Measurements from ENCODE around the gene ZC3H12D.
A peak's percentile ranks its signal among the peaks of the same experiment; 100 is the strongest.
"Not testable (repeated sequence)": the region's sequence is repeated elsewhere in the genome, so short reads cannot be mapped to it uniquely, and the experiment has no call there.

Gene ZC3H12D

DNA sequence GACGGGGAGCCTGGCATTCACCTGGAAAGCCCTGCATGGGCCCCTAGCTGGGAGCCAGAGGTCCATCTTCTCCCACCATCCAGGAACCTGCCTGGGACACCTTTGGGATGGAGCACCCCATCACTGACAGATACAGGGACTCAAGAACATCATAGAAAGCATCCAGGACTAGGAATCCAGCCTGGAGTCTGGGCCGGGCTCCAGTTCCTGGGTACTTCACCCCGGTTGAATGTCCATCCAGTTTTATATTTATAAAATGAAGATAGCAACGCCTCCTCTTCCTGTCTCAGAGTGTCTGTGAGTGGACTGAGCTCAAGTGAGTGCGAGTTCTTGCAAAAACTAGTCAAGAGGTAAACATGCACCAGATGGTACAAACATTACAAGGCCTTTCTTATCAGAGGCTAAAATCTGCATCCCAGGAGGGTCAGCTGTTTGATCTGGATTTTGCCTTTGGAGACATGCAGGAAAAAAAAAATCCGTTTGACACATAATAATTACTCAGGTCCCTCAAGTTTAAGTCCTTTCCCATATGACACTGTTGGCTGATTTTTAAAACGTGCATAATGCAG lies 27.4 kb downstream of the ZC3H12D start:
- no peak for DNase-seq

DNA sequence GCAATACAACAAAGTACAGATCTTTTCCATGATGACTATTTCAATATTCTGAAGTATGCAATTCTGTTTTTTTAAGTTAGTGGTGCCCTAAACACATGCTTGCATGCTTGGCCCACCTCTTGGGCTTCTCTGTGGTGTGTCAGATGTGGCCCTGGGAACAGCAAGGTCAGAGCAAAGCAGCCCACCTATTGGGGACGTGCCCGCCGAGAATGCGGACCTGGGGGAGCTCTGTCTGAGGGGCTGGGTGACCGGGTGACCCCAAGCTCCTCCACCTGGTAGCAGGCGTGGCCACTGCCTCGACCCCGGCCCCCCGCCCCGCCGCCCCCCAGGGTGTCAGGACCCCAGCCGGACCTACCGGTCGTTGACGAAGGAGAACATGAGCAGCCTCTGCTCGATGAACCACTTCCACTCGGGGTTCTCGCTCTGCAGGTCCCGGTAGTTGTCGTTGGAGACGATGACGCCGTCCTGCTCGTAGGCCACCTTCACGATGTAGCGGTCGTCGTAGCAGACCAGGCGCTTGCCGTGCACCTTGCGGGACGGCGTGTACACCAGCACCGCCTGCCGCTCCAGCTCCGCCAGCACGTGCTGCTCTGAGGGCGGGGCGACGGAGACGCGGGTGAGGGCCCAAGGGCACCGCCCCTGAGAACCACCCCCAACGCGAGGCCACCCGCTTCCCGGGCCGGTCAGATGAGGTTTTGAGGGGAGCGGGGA lies 28.3 kb downstream of the ZC3H12D start:
- no peak for DNase-seq

DNA sequence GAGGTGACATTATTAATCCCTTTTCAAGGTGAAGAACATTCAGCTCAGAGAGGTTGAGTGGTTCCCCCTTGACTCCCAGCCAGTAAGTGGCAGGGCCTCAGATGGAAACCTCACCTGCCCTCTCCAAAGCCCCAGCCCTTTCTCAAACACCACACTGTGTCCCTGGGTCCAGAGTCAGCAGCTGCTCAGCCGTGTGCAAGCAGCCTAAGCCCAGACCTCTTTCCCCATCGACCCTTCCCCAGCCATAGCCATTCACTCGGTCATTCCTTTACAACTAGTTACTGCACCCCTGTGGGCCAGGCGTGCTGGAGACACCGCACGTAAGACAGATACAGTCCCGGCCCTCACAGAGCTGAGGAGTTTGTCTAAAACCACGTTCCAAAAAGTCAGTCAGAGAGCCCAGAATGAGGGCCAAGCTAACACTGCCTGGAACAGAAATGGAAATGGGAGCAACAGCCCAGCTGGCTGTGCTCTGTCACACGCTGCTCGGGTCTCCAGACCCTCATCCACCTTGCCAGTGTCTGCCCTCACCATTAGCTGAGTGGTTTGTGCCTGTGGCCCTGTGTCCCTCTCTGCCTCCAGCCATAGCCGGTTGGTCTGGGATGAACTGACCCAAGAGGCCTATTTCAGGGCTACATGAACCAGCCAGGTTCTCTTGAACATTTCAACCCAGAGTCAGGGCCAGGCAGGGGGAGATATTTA lies 29.6 kb downstream of the ZC3H12D start:
- DNase-seq: no peak

DNA sequence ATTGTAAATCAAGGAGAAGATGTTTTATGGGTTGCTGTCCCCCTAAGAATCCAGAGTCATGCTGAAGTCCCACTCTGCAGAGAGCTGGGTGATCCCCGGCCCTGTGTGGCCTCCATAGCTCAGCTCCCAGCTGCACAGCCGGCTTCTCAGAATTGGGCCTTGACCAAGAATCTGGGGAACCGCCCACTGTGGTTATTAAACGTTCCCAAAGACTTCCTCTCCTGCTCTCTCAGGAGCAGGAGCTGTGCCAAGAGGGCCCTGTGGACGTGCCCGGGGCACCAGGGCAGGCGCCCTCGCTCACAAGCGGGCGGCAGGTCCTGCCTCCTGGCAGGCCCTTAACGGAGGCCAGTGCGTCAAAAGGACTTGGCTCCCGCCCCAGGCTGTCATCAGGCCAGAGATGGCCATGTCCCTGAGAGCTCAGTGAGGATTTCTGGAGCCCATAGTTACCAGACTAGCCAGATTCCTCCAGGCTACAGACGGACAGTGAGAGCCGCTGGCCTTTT lies 30.4 kb downstream of the ZC3H12D start:
- no peak for DNase-seq

DNA sequence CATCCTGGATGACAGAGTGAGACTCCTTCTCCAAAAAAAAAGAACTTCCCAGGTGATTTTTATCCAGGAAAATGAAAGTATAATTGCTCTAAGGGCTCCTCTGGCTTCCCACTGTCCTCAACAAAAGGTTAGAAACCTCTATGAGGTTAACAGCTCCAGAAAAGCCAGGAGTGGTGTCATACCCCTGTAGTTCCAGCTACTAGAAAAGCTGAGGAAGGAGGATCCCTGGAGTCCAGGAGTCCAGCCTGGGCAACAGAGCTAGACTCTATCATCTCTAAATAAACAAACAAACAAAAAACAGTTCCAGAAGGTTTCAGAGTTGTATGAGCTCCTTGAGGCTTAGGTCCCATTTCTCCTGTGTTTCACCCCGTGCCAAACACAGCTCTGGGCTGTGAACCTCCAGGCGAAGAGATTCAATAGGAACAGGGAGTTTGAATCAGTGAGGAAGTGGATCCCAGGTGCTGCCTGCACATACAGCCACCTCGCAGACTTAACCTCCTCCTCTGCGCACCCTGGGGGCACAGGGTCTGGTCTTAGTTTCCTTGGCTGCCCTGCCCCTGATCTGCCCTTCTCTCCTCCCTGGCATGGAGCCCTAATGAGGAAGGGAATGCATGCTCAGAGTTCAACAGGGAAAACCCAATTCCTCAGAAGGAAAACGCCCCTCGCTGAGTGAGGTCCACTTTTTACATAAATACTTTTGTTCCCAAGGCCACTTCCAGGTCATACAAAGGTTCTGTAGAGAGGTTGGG lies 31.0 kb downstream of the ZC3H12D start:
- DNase-seq: no peak

DNA sequence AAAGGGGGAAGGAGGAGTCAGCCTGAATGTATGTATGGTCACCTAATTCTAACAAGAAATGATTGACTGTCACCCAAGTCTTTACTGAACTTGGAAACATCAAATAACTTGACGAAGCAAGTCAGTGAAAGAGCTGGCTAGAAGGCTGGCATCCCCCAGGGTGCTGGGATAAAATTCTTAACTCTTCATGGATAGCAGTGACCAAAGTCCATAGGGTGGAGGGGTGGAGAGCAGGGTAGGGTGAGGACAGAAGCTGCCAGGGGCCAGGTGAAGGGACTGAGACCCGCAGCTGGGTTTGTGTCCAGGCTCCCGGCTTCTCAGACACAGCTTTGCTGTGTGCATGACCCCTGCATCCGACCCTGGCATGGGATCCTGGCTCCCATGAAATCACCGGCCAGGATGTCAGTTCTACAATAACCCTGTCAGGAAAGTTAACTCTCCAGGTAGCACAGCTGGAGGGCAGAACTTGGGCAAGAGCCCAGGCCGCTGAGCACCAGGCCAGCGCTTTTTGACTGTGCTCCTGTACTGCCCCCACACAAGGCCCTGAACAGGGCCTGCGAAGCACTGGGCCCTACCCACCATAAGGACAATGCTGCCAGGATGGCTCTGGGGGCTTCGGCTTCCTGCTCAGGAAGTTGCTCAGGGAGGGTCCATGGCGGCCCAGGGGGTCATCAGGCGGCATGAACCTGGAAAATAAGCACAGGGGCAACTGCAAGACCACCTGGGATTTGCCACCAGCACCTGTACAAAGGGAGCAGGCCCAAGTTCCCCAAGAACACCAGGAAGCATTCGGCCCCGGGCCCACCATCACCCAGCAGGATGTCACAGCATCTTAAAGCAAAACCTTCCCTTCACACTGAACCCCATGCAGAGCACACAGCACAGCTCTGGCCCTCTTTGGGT lies 32.5 kb downstream of the ZC3H12D start:
- DNase-seq: no peak

DNA sequence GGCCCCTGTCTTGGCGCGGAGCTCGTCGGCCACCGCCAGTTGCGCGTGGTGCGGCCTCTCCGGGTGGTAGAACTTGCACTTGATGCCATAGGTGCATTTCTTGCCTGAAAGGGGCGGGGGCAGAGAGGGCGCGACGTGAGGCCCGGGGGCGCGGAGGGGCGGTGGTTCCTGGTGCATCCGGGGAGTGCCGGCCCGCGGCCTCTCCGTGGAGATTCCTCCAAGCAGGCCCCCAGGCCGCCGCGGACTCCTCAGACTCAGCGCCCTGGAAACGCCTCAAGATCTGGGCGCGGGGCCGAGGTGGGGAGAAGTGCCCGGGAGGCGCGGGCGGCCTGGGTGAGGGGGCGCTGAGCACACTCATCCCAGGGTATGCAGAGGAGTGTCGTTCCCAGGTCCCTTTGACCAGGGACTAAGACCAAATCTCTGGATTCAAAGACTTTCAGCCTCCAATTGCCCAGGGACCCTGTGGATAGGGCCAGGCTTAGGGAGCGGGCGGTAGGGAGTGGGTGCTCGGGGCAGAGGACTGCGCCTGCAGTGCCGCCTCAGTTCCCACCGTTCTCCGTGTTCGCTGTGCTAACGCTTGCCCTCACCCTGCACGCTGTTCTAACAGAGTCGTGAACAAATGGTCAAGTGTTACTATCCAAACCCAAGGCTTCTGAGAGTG lies 33.3 kb downstream of the ZC3H12D start:
- no peak for DNase-seq

DNA sequence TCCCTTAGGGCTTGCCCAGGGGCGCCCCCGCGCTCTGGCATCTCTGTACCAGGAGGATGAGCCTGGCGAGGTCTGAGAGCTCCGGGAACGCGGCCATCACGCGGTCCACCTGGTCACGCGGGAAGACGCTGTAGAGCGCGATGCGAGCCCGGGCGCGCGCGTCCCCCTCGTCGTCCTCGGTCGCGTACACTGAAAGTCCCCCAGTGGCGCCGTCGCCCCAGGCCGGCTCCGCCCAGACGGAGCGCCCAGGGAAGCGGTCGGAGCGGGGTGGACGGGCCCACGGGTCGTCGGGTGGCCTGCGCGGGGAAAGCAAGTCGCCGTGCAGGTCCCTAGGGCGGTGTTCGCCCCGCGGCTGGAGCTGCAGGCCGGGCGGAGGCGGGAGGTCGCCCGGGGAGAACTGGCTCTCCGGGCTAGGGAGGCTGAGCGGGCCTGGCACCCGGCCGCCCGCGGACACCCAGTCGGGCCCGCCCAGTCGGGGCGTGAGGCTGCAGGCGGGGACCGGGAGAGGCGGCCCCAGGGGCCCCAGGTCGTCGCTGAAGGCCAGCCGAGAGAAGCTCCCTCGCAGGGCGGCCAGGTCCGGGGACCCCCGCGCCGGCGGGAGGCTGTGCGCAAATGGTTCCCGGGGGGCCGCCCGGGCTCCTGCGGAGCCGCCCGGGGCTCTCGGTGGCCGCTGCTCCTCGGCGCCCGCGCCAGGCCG lies 34.0 kb downstream of the ZC3H12D start:
- DNase-seq: peak; percentile 58

DNA sequence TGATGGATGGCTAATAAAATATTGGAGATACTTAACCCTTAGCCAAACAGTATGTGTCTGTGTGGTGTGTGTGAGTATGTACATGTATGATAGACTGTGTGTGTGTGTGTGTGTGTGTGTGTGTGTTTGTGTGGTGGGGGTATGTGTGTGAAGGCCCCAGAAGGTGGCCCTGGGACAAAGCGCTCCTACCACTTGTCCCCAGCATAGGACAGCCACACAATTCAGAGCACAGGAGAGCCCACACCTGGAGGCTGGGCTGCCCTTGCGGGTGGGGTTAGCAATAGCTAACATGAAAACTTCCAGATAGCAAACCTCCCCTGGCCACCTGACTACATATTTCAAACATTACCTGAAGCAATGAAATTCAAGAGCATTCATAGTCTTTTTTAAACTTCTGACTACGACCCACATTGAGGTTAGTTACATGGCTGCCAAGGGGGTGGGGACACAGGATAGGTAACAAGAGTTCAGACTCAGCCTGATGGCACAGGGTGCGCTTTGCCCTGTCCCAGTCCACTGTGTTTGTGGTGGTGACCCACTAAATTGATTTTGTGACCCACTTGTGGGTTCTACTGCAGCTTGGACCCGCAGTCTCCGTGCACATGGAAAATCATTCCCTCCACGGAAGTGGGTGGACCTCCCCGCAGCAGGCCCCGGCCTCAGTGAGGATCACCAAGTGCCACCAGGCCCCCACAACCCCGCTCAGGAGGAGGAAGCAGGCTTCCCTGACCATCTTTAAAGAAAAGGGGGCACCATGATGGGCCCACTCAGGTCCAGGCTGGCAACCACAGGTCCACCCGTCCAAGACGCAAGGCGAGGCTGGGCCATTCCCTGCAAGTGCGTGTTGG lies 34.8 kb downstream of the ZC3H12D start:
- DNase-seq: no peak

DNA sequence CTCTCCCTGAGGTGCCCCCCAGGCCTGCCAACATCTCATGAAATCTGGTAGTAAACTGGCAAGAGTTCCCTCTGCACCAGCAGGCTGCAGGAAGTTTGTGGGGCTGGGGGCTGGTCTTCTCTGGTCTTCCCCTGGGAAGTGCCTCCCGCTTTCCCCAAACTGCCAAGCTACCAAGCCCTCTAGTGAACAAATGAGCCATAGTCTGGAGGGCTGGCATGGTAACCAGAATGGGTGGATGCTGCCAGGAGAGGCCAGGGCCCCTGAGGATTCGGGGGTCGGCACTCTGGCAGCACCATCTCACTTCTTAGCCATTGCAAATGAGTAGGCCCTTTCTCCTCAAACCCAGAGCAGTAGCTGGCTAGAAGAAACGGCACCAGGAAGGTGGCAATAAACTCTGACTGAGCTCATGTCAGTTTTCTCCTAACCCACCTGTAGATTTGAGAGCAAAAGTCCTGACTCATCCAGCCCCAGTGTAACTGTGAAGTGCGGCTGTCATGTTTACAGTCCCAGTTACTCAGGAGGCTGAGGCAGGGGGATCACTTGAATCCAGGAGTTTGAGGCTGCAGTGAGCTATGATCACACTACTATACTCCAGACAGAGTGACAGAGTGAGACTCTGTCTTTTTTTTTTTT lies 35.9 kb downstream of the ZC3H12D start:
- DNase-seq: no peak

DNA sequence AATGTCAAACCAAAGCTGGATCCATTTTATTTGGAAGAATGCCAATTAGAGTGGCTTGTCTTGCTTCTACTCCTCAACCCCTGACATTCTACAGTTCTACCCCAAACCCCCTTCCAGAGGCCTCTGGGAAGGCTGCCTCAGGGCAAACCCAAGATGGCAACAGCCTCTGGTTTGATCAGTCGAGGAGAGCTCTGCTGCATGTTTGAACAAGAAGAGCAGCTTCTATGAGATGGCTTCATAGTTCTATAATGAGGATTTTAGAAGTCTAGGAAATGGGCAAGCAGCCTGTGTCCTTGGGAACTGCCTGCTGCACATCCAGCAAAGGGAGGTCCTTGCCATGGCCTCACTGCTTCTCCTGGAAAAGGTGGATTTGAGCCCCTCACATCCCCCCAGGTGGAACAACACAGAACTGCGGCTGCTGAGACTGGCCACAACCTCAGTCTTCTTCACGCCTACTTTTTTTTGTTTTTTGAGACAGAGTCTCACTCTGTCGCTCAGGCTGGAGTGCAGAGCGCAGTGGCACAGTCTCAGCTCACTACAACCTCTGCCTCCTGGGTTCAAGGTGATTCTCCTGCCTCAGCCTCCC lies 37.9 kb downstream of the ZC3H12D start:
- peak; percentile 62 for DNase-seq

DNA sequence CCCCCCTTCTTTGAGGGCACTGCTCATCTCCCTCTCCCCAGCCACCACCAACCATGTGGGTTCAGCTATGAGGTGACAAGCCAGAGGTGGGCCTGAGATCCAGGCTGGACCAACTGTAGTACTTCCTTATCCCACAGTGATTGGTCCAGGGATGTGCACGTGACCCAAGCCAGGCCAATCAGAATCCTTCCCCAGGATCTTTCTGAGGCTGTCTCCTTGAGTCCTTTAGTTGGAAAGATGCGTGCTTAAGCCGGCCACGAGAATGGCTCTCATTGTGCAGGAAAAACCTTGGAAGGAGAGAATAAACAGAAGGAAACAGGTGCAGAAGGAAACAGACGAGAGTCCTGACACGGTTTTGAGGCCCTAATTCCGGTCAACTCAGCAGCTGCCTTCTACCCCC lies 39.2 kb downstream of the ZC3H12D start:
- DNase-seq: no peak

DNA sequence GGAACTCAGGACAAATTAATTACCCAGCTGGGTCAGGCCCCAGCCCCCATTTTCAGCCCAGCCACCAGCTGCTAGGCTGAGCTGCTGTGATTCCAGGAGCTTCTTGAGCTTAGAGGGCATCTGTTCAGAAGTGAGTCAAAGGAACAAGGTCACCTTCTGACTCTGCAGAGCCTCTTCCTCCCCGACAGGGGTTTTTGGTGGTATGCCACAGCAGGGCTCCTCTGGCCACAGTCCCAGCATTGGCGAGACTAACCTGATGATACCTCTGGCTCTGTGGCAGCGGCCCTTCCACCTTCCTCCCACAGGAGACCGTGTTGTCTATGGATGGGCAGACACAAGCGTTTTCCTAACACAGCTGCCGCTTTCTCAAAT lies 39.7 kb downstream of the ZC3H12D start:
- DNase-seq: no peak

DNA sequence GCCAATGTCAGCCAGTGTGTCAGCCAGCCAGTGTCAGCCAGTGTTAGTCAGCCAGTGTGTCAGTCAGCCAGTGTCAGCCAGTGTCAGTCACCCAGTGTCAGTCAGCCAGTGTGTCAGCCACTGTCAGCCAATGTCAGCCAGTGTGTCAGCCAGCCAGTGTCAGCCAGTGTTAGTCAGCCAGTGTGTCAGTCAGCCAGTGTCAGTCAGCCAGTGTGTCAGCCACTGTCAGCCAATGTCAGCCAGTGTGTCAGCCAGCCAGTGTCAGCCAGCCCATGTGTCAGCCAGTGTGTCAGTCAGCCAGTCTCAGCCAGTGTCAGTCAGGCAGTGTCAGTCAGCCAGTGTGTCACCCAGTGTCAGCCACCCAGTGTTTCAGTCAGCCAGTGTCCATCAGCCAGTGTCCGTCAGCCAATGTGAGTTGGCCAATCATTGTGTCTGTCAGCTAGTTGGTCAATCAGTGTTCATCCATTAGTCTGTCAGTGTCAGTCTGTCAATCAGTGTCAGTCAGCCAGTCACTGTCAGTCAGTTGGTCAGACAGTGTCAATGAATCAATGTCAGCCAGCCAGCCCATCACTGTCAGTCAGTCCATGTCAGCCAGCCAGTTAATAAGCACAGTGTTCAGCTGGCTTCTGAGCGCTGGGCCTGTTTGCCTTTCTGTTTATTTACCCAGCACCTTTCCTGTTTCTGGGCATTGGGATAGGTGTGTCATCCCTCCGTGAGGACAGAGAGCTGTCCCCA lies 40.3 kb downstream of the ZC3H12D start:
- not testable (repeated sequence) for DNase-seq

DNA sequence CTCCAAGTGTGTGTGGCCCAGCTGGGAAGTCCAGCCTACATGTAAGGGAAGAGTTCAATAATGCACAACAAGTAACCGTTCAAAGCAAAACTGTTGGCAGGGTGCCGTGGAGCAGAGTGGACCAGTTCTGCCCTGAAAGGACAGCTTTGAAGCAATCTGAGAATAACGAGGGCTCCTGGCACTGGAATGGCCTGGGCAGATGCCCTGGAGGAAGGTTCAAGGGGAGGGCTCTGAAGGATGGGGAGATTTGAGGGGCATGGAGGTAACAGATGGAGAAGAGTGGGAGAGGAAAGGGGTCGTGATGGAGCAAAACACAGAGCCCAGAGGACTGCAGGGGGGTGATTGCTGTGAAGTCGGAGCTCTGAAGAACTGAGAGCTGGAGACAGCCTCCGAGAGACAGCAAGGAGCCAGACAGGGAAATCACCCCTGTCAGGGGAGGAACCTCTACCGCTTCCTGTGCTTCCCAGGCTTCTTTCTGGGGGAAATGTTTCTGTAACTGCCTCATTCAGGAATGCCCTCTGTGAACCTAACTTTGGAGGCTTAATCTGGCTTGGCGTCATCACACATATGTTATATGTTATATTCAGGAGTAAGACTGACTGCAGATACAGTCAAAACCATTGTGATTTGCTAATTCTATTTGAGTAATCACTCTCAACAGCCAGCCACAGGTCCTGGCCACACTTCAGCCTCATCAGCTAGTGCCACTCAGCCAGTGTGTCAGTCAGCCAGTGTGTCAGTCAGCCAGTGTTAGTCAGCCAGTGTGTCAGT lies 41.2 kb downstream of the ZC3H12D start:
- DNase-seq: no peak

DNA sequence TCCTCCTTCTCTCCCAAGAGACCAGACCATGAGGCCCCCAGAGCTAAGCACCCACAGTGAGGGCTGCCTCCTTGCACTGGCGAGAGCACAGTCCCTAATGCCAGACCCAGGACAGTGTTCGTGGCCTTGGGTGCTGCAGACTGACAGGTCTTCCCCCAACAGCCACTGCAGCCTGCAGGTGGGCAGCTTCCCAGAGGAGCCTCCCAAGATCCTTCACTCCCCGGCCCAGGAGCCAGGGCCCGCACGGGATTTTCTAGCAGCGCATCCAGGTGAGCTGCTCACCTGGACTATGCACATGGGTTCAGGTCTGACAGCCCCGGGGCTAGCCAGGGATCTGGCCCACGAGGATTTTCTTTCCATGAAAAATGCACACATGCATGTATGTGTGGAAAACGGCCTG lies 43.1 kb downstream of the ZC3H12D start:
- no peak for DNase-seq

DNA sequence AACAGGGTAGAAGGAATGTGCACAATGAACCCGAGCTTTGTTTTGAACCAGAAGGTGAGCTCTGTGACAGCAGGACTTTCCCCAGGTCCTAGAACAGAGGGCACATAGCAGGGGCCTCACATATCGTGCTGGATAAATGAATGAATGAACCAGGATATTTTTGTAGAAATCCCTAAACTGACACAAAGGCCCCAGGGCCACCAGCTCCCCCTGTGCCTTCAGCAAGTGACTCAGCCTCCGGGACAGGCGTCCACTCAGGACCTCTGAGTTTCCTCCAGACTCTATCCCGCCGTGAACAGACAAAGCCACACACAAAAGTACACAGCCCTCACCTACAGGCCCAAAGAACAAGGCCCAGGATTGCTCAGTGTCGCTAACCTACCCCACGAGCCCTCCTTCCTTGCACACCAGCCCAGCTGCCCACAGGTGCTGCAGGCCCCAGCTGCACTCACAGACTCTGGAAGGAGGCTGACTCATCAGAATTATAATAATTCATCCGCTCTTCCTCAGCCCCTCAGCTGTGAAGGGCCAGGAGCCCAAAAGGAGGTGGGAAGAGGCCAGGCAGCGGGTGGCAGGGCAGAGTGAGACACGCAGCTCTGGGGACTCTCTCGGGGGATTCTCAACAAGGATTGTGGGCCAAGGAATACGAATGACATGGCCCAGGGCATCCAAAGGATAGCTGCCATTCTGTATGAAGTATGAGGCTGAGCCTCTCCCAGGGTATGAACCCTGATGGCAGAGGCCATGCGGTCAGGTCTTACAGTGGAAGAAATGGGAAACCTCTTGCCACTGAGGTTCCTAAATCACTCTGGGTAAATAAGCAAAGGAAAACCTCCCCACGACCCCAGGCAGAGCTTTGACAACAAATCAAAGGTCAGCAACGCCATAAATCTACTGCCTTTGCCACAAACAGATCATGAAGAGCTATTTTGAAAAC lies 43.8 kb downstream of the ZC3H12D start:
- DNase-seq: no peak
